GM20000 (cell line): ENCODE measurements around the gene ASB9.

Experiments
- DNase-seq: peaks from one replicate; pipeline ENCODE4 v3.0.0; 2012; ENCODE audit warnings: low spot score
- TF ChIP-seq, protein P1 (sequence below): IDR thresholded peaks from 2 replicates; pipeline ENCODE4 v1.5.1; 2012; ENCODE audit warnings: mild to moderate bottlenecking, control low read depth; ENCODE audit errors: extremely low read depth, missing control alignments

Gene ASB9

GRCh38 chrX:15217161-15217560 is 52.7 kb downstream of the ASB9 start:
- TF ChIP-seq, protein P1, sequence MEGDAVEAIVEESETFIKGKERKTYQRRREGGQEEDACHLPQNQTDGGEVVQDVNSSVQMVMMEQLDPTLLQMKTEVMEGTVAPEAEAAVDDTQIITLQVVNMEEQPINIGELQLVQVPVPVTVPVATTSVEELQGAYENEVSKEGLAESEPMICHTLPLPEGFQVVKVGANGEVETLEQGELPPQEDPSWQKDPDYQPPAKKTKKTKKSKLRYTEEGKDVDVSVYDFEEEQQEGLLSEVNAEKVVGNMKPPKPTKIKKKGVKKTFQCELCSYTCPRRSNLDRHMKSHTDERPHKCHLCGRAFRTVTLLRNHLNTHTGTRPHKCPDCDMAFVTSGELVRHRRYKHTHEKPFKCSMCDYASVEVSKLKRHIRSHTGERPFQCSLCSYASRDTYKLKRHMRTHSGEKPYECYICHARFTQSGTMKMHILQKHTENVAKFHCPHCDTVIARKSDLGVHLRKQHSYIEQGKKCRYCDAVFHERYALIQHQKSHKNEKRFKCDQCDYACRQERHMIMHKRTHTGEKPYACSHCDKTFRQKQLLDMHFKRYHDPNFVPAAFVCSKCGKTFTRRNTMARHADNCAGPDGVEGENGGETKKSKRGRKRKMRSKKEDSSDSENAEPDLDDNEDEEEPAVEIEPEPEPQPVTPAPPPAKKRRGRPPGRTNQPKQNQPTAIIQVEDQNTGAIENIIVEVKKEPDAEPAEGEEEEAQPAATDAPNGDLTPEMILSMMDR: no peak
- DNase-seq: no peak

DNA sequence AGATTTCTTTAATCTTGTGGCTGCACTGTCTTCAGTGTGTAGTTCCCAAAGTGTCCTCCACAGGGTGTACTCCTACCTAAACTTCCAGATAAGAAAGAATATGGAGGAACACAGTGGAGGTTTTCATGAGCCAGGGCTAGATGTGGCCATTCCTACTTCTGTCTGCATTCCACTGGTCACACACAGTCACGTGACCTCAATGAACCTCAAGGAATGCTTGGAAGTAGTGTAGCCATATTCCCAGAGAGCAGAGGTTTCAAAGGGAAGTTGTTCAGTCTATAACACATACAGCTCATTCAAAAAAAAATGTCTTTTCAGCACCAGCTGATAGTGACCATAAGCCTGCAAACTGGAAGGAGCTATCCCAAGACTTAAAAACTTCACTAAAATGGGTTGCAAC is 53.6 kb downstream of the ASB9 start:
- no peak for DNase-seq
- TF ChIP-seq, protein P1: no peak

GRCh38 chrX:15215366-15215765 is 54.5 kb downstream of the ASB9 start:
- DNase-seq: no peak
- TF ChIP-seq, protein P1: no peak

DNA sequence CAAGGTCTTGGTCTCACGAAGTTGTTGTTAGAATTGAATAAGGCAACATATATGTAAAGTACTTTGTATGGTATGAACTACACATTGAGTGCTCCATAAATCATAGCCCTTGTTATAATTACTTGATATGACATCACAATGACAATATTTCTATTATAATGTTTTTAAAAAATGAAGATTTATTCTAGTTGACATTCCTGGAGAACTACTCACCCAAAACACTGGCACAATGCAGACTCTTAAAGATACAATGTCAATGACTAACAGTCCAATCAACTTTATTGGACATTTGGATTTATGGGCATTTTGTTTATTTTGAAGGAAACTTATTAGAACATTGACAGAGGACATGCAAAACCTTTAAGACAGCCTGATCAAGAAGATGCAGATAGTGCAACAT is 55.3 kb downstream of the ASB9 start:
- no peak for DNase-seq
- TF ChIP-seq, protein P1: no peak

DNA sequence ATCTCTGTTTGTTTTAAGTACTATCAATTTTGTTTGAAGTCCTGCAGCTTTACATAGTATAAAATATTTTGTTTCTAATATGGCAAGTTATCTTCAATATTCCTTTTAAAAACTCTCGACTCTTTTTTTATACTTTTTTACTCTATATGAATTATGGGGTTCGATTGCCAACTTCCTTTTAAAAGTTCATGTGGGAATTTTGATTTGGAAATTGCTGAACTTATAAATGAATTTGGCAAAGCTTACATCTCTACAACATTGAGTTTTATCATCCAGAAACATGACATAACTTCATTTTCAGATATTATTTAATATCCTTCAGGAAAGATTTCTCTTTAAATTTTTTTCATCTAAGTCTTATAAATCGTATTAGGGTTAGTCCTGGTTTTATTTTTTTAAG is 60.8 kb downstream of the ASB9 start:
- no peak for DNase-seq
- TF ChIP-seq, protein P1: no peak

DNA sequence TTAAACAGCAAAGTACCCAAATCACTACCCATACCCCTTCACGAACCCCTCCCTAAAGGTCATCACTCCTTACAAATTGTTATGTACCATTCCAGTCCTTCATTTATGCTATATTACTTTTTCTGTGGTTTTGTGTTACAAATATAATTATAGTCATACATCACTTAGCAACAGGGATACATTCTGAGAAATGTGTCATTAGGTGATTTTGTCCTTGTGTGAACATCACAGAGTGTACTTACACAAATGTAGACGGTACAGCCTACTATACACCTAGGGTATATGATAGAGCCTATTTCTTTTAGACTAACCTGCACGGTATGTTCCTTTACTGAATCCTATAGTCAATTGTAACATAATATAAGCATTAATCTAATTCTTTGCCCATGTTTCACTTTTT is 61.9 kb downstream of the ASB9 start:
- TF ChIP-seq, protein P1: no peak
- no peak for DNase-seq

- DNase-seq: no peak
- TF ChIP-seq, protein P1: no peak
These were observed 62.5 kb downstream of the ASB9 start for GRCh38 chrX:15207384-15207783.
